AG04450 (cell line): Measurements from ENCODE around the gene KCP. TPM values are rescaled to one million over a fixed set of nuclear protein-coding genes. Genes with fewer than 3 reads are reported as not detected.

Experiments
- CTCF ChIA-PET: fragments of 300-600, 350-600 bp; formaldehyde crosslinking; extraction: SDS; loops from one replicate; lab custom pipeline; 2022; ENCODE audit warnings: antibody characterized with exemption, inconsistent platforms; lab: Charles Lee
- POLR2A ChIA-PET: fragments of 350-600 bp; formaldehyde crosslinking; extraction: SDS; loops from one replicate; lab custom pipeline; 2021; ENCODE audit warnings: antibody characterized with exemption, inconsistent platforms; lab: Yijun Ruan, JAX
- DNase-seq: peaks from one replicate; pipeline ENCODE4 v3.0.0-alpha.2; 2011; ENCODE audit warnings: low read depth, low spot score
- H3K27ac ChIP-seq: one replicate; pipeline ENCODE4 v1.5.1; 2012; ENCODE audit warnings: low read depth, low read length, control low read depth
- H3K27me3 ChIP-seq: one replicate; pipeline ENCODE4 v1.6.0; 2012; ENCODE audit warnings: low read length; ENCODE audit not compliant: control insufficient read depth, insufficient read depth
- H3K4me3 ChIP-seq: 2 replicates; pipeline ENCODE4 v1.5.1; 2011; ENCODE audit warnings: mild to moderate bottlenecking, low read depth, low read length, control low read depth
- H3K9me3 ChIP-seq: 2 replicates; pipeline ENCODE4 v1.5.1; 2012; ENCODE audit warnings: low read length; ENCODE audit not compliant: control insufficient read depth, insufficient read depth
- polyA plus RNA-seq: library from polyadenylated mRNA; depleted of rRNA; stranded (reverse); fragments of >200 nt; gene quantifications from 2 replicates; pipeline ENCODE4 v1.2.3, GENCODE V29; 2011
- TF ChIP-seq, protein P1 (sequence below): IDR thresholded peaks from 2 replicates; pipeline ENCODE4 v1.5.1; 2011; ENCODE audit warnings: low read depth, low read length, control low read depth, inconsistent platforms

The KCP gene
- polyA plus RNA-seq, 1 experiment = 0.04 TPM

DNA sequence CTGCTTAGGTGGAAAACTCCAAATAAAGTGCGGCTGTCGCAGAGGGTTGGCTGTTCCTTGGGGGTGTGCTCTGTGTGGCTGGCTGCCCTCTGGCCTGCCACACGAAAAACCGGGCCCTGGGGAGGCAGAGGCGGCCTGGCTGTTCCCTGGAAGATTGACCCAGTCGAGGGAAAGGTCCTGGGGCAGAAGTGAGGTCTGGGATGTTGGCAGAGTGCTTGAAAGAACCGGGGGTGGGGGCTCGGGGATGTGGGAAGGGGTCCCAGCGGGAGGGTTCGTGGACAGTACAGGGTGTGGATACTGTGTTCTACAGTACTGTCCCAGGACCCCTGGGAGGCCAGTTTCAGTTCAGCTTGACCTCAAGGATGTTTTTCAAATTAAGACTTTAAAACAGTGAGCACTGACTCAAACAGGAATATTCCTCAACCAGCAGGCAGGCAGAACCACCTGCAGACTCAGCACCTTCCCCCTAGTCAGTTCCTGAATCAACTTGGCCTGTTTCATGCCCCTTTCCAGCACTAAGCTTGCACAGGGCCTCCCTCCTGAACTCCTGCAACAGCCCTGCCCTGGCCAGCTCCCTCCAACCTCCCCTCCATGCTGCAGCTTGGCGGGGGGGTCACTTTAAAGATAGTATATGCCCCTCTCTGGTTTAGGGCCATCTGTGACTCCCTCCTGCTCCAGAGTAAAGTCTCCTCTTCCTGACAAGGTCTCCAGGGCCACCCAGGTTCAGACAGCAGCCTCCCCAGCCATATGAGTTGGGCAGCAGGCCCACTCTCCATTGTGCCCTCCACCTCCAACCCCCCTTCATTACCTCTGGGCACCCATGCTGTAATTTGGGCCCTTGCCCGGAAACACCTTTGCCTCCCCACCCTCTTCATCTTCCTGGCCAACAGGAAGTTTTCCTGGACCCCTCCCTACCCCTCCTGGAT lies 51.0 kb downstream of the KCP start:
- POLR2A ChIA-PET = interaction anchor here (0.8 to 1.1 kb wide), 2 partner anchors 26 to 28 kb away, joined by 4 to 5 read pairs; no protein-coding TSS in a partner anchor
- CTCF ChIA-PET = interaction anchor here (1.4 kb wide), 1 partner anchor 24 kb away, joined by 9 read pairs; no protein-coding TSS in a partner anchor
- DNase-seq = no peak

DNA sequence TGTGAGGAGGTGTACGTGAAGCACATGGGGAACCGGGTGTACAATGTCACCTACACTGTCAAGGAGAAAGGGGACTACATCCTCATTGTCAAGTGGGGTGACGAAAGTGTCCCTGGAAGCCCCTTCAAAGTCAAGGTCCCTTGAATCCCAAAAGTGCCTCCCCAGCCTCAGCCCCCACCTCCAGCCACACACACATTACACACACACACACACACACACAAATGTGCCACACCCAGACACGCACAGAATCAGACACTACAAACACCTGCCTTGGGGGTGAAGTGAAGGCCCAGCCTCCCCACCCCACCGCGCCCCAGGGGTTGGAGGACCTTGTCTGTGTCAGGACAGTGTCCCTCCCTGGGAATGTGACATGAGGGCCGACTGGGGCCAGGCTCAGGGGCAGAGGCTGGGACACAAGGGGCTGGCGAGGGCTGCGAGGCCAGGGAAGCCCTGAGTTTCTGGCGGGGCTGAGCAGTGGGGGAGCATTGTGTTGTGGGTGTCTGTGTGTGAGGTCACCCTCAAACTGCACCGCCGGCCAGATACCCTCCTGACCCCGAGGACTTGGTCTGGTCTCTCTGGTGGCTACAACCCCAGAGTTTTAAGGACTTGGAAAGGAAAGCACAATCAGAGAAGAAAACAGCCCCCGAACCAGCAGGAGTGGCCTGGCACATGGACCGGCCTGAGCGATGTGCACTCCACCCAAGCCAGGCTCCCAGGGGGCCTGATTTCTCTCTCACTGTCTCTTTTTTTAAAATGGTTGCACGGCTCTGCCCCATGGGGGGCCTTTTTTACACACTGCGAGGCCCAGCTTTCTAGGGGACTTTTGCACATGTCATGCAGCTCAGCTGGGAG lies 51.9 kb downstream of the KCP start:
- Histone ChIP-seq H3K27me3 (no peaks in the 10 kb centered on the region), H3K9me3 (no peaks in the 10 kb centered on the region; the same call in 1 of the 2 replicates), H3K27ac (no peak overlapping the region), H3K4me3 (no peak overlapping the region)
- no peak for DNase-seq
- ChIA-PET POLR2A (interaction anchor here (1.1 kb wide), 1 partner anchor 27 kb away, joined by 5 read pairs; no protein-coding TSS in a partner anchor), CTCF (no interaction called here)
- TF ChIP-seq, protein P1, sequence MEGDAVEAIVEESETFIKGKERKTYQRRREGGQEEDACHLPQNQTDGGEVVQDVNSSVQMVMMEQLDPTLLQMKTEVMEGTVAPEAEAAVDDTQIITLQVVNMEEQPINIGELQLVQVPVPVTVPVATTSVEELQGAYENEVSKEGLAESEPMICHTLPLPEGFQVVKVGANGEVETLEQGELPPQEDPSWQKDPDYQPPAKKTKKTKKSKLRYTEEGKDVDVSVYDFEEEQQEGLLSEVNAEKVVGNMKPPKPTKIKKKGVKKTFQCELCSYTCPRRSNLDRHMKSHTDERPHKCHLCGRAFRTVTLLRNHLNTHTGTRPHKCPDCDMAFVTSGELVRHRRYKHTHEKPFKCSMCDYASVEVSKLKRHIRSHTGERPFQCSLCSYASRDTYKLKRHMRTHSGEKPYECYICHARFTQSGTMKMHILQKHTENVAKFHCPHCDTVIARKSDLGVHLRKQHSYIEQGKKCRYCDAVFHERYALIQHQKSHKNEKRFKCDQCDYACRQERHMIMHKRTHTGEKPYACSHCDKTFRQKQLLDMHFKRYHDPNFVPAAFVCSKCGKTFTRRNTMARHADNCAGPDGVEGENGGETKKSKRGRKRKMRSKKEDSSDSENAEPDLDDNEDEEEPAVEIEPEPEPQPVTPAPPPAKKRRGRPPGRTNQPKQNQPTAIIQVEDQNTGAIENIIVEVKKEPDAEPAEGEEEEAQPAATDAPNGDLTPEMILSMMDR = no peak

More for the DNA sequence above, 51.0 kb downstream of the KCP start:
- peak overlapping the region; percentile 11 for H3K27ac ChIP-seq
- TF ChIP-seq, protein P1 = no peak
- no peaks in the 10 kb centered on the region; the same call in 1 of the 2 replicates for H3K9me3 ChIP-seq
- no peak overlapping the region for H3K4me3 ChIP-seq
- H3K27me3 ChIP-seq = no peaks in the 10 kb centered on the region

DNA sequence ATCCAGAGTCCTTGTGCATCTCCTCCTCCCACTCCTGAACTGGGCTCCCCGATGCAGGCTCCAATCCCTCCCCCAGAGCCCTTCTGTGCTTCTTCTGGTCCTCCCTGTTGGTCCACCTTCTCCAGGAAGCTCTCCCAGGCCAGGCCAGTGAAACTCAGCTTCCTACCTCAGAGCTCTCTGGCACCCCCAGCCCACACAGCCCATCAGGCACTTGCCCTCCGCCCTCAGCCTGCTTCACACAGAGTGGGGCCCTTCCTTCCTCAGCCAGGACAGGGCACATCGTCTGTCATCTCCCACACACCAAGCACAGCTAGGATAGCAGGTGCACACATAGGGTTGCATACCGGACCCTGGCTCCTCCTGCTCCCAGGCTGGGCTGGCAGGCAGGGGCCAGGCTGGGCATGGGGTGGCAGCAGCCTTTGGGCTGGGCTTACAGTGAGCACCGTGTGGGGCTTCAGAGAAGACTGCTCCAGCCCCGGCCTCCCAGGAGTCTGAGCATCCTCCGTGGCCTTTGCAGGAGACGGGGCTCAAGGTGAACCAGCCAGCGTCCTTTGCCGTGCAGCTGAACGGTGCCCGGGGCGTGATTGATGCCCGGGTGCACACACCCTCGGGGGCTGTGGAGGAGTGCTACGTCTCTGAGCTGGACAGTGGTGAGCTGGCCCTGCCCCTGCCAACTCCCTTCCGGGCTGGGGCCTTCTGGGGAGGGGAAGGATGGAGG lies 54.3 kb downstream of the KCP start:
- Histone ChIP-seq H3K9me3 (no peaks in the 10 kb centered on the region; the same call in 1 of the 2 replicates), H3K4me3 (no peak overlapping the region), H3K27me3 (no peaks in the 10 kb centered on the region), H3K27ac (no peak overlapping the region)
- POLR2A ChIA-PET = interaction anchor here (1.1 to 1.5 kb wide), 2 partner anchors 23 to 28 kb away, joined by 3 read pairs; no protein-coding TSS in a partner anchor
- CTCF ChIA-PET = no interaction called here
- TF ChIP-seq, protein P1 = no peak
- no peak for DNase-seq

DNA sequence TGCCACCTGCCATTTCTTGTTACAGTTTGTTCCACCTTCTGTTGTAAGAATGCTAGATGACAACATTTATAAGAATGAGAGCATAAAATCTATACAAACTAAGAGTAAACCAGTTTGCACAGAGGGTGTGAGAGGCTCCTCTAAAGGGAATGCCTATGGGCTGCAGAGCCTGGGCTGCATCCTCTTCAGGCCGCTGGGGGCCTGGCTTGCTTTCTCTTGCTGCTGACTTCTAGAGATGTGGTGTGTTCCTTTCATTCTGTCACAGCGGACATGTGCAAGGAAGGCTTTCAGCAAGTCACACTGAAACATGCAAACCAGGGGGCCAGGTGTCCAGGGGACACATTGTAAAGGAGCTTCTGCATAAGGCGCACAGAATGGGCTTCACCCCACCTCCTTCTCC lies 55.0 kb downstream of the KCP start:
- POLR2A ChIA-PET = interaction anchor here (1.5 kb wide), 1 partner anchor 22 kb away, joined by 3 read pairs; no protein-coding TSS in a partner anchor

More for the DNA sequence above, 55.0 kb downstream of the KCP start:
- no peaks in the 10 kb centered on the region for H3K27me3 ChIP-seq
- no peak overlapping the region for H3K27ac ChIP-seq
- TF ChIP-seq, protein P1 = no peak
- H3K4me3 ChIP-seq = no peak overlapping the region
- no peak for DNase-seq
- H3K9me3 ChIP-seq = no peaks in the 10 kb centered on the region; the same call in 1 of the 2 replicates
- CTCF ChIA-PET = no interaction called here
